H1 (cell line): Measurements from ENCODE around the gene ADAMTS16. TPM values are rescaled to one million over a fixed set of nuclear protein-coding genes. Genes with fewer than 3 reads are reported as not detected.

ENCODE experiments used
- CTCF ChIA-PET: fragments of 300-600 bp; sonication (Branson Sonifier 250); formaldehyde crosslinking; loops from one replicate; lab custom pipeline; 2021; ENCODE audit not compliant: partially characterized antibody; lab: Charles Lee
- POLR2A ChIA-PET: fragments of 300-600 bp; sonication (Branson Sonifier 250); formaldehyde crosslinking; loops from one replicate; lab custom pipeline; 2021; ENCODE audit warnings: inconsistent platforms; ENCODE audit not compliant: partially characterized antibody; lab: Charles Lee
- DNase-seq, 2 experiments: peaks; one replicate each; pipeline versions ENCODE4 v3.0.0 to v3.0.0-alpha.2; 2010 to 2022; ENCODE audit warnings: low spot score in 2 of 2, low read depth in 1 of 2, mixed read lengths in 1 of 2
- FAIRE-seq: peaks from 2 replicates; lab custom pipeline; 2011; peaks lifted over from hg19 to GRCh38; lab: Jason Lieb, UNC
- H2AFZ ChIP-seq: 2 replicates; pipeline ENCODE4 v1.8.1; 2012; ENCODE audit warnings: low read length, inconsistent platforms
- H2AK5ac ChIP-seq: 2 replicates; pipeline ENCODE4 v1.6.1; 2013; ENCODE audit warnings: low read depth, low read length
- H2BK120ac ChIP-seq: replicated peaks from 2 replicates; pipeline ENCODE3; 2013; ENCODE audit warnings: low read depth, low read length, inconsistent platforms
- H2BK12ac ChIP-seq: 2 replicates; pipeline ENCODE4 v1.6.1; 2013; ENCODE audit warnings: low read depth, low read length
- H2BK15ac ChIP-seq: 2 replicates; pipeline ENCODE4 v1.6.1; 2013; ENCODE audit warnings: low read length
- H2BK20ac ChIP-seq: 2 replicates; pipeline ENCODE4 v1.6.1; 2013; ENCODE audit warnings: low read length
- H2BK5ac ChIP-seq: 2 replicates; pipeline ENCODE4 v1.6.1; 2013; ENCODE audit warnings: low read depth, low read length
- H3K14ac ChIP-seq: 2 replicates; pipeline ENCODE4 v1.6.1; 2013; ENCODE audit warnings: inconsistent platforms; ENCODE audit not compliant: insufficient read length
- H3K18ac ChIP-seq: 2 replicates; pipeline ENCODE4 v1.6.1; 2013; ENCODE audit warnings: low read length; ENCODE audit errors: extremely low read depth
- H3K23ac ChIP-seq: 2 replicates; pipeline ENCODE4 v1.6.1; 2013; ENCODE audit warnings: inconsistent platforms; ENCODE audit not compliant: insufficient read length
- H3K23me2 ChIP-seq: 2 replicates; pipeline ENCODE4 v1.6.1; 2013; ENCODE audit warnings: low read depth, low read length
- H3K27ac ChIP-seq: 2 replicates; pipeline ENCODE4 v1.6.1; 2011; ENCODE audit warnings: low read depth, low read length, inconsistent platforms
- H3K27me3 ChIP-seq, 4 experiments: replicated peaks in 1 of 4; 1 replicate in 1 of 4; 2 replicates in 3 of 4; pipeline versions ENCODE4 v1.6.1 to v1.8.1; 2011 to 2013; ENCODE audit warnings: low read length in 3 of 4, mild to moderate bottlenecking in 3 of 4, inconsistent platforms in 2 of 4, mixed read lengths in 2 of 4, moderate library complexity in 1 of 4; ENCODE audit not compliant: control insufficient read depth in 3 of 4, insufficient read depth in 3 of 4; ENCODE audit errors: extremely low read depth in 1 of 4
- H3K36me3 ChIP-seq, 4 experiments: 2 replicates each; pipeline versions ENCODE4 v1.6.1 to v1.8.1; 2011 to 2013; ENCODE audit warnings: mild to moderate bottlenecking in 4 of 4, low read length in 3 of 4, moderate library complexity in 2 of 4, control low read depth in 1 of 4, inconsistent platforms in 1 of 4; ENCODE audit not compliant: insufficient read depth in 4 of 4, control insufficient read depth in 2 of 4
- H3K4ac ChIP-seq: replicated peaks from 2 replicates; pipeline ENCODE3; 2013; ENCODE audit warnings: low read length, low read depth, mixed read lengths, inconsistent platforms; ENCODE audit not compliant: insufficient read length
- H3K4me1 ChIP-seq, 4 experiments: replicated peaks in 1 of 4; 1 replicate in 1 of 4; 2 replicates in 3 of 4; pipeline versions ENCODE4 v1.6.1 to v1.8.1; 2011 to 2013; ENCODE audit warnings: low read length in 3 of 4, inconsistent platforms in 2 of 4, mixed read lengths in 1 of 4; ENCODE audit not compliant: insufficient read depth in 4 of 4, control insufficient read depth in 3 of 4
- H3K4me2 ChIP-seq, 2 experiments: 2 replicates each; pipeline versions ENCODE4 v1.6.1 to v1.8.1; 2011 to 2013; ENCODE audit warnings: low read depth in 2 of 2, low read length in 2 of 2, control low read depth in 1 of 2, inconsistent platforms in 1 of 2, mild to moderate bottlenecking in 1 of 2; ENCODE audit not compliant: insufficient read depth in 1 of 2
- H3K4me3 ChIP-seq, 4 experiments: fragments of 200-600, 300-600 bp in 1 of 4; sonication (generic), shearing (Covaris generic), sonication (Bioruptor Twin) in 1 of 4; 2 replicates each; pipeline versions ENCODE4 v1.5.1 to v1.8.1; 2011 to 2016; ENCODE audit warnings: low read length in 4 of 4, low read depth in 3 of 4, control low read depth in 2 of 4, inconsistent platforms in 2 of 4, mild to moderate bottlenecking in 2 of 4, mixed read lengths in 1 of 4, moderate library complexity in 1 of 4; ENCODE audit not compliant: insufficient read depth in 2 of 4; ENCODE audit errors: extremely low read depth in 1 of 4
- H3K56ac ChIP-seq: replicated peaks from 2 replicates; pipeline ENCODE3; 2013; ENCODE audit warnings: low read depth, mild to moderate bottlenecking, mixed read lengths, low read length, inconsistent platforms; ENCODE audit not compliant: insufficient read length
- H3K79me1 ChIP-seq: 2 replicates; pipeline ENCODE4 v1.6.1; 2013; ENCODE audit warnings: low read depth, low read length, control low read depth
- H3K79me2 ChIP-seq, 2 experiments: 2 replicates each; pipeline versions ENCODE4 v1.6.1 to v1.8.1; 2012 to 2013; ENCODE audit warnings: low read length in 2 of 2, mild to moderate bottlenecking in 2 of 2, inconsistent platforms in 1 of 2; ENCODE audit not compliant: insufficient read depth in 2 of 2, control insufficient read depth in 1 of 2
- H3K9ac ChIP-seq, 4 experiments: replicated peaks in 1 of 4; 1 replicate in 1 of 4; 2 replicates in 3 of 4; pipeline versions ENCODE4 v1.6.1 to v1.8.1; 2011 to 2013; ENCODE audit warnings: low read depth in 3 of 4, low read length in 3 of 4, control low read depth in 2 of 4, mild to moderate bottlenecking in 2 of 4, moderate library complexity in 2 of 4, inconsistent platforms in 1 of 4; ENCODE audit errors: extremely low read depth in 1 of 4
- H3K9me3 ChIP-seq, 2 experiments: 2 replicates each; pipeline versions ENCODE4 v1.6.1 to v1.8.1; 2012 to 2013; ENCODE audit warnings: mild to moderate bottlenecking in 2 of 2, moderate library complexity in 2 of 2, control low read depth in 1 of 2, inconsistent platforms in 1 of 2, low read depth in 1 of 2, low read length in 1 of 2, mixed read lengths in 1 of 2; ENCODE audit not compliant: insufficient read depth in 2 of 2
- H4K20me1 ChIP-seq, 2 experiments: replicated peaks in 1 of 2; 2 replicates each; pipeline versions ENCODE3 to v1.8.1; 2011 to 2013; ENCODE audit warnings: inconsistent platforms in 2 of 2, low read length in 2 of 2, mild to moderate bottlenecking in 1 of 2; ENCODE audit not compliant: insufficient read depth in 2 of 2, control insufficient read depth in 1 of 2
- H4K5ac ChIP-seq: 2 replicates; pipeline ENCODE4 v1.6.1; 2013; ENCODE audit warnings: low read length, low read depth, mixed read lengths, inconsistent platforms; ENCODE audit not compliant: insufficient read length
- H4K8ac ChIP-seq: 2 replicates; pipeline ENCODE4 v1.8.0; 2013; ENCODE audit warnings: mild to moderate bottlenecking, moderate library complexity, low read length, inconsistent platforms; ENCODE audit not compliant: insufficient read depth; ENCODE audit errors: extremely low read depth
- H4K91ac ChIP-seq: replicated peaks from 2 replicates; pipeline ENCODE3; 2013; ENCODE audit warnings: low read length, mixed read lengths, inconsistent platforms; ENCODE audit not compliant: insufficient read length
- CBX8 ChIP-seq: fragments of 300-800, 300-1000 bp; sonication (generic); IDR thresholded peaks from 2 replicates; pipeline ENCODE4 v1.7.1; 2016; ENCODE audit warnings: low read depth, low read length, borderline replicate concordance
- CTCF ChIP-seq, 3 experiments: IDR thresholded peaks; 1 replicate in 2 of 3; 2 replicates in 1 of 3; pipeline versions ENCODE4 v1.5.1 to v1.6.1; 2011; ENCODE audit warnings: low read length in 3 of 3, mild to moderate bottlenecking in 3 of 3, inconsistent platforms in 2 of 3, low read depth in 1 of 3, moderate library complexity in 1 of 3; ENCODE audit not compliant: insufficient read depth in 1 of 3; ENCODE audit errors: control extremely low read depth in 1 of 3
- USF2 ChIP-seq: IDR thresholded peaks from 2 replicates; pipeline ENCODE4 v1.6.1; 2011; ENCODE audit warnings: low read length, improper control_type of control experiment
- WGBS, 2 experiments: shearing (Covaris generic) in 1 of 2; methylation state at CpG; one replicate each; pipeline versions ENCODE4 v1.1.6 to v1.1.7; 2013 to 2015; ENCODE audit warnings: low lambda C conversion rate in 2 of 2, mixed read lengths in 2 of 2, inconsistent platforms in 1 of 2, low coverage in 1 of 2, missing lambda C conversion rate in 1 of 2; ENCODE audit not compliant: insufficient replicate concordance in 2 of 2, insufficient coverage in 1 of 2, insufficient read length in 1 of 2; ENCODE audit errors: extremely low coverage in 1 of 2, missing lambda C conversion rate in 1 of 2; 5-methylcytosine and 5-hydroxymethylcytosine counted together
- polyA plus RNA-seq, 7 experiments: library from polyadenylated mRNA; depleted of rRNA in 3 of 7; stranded (reverse) in 5 of 7; unstranded in 2 of 7; fragments of >200 nt in 5 of 7; fragments of 200-250 nt in 2 of 7; gene quantifications; 1 replicate in 5 of 7; 2 replicates in 1 of 7; 4 replicates in 1 of 7; pipeline versions ENCODE4 v1.2.1 to v1.2.3, GENCODE V29; 2011 to 2013; ENCODE audit warnings: missing spikeins in 2 of 7, mixed read lengths in 2 of 7
- total RNA-seq: library from RNA; stranded (reverse); fragmentation: NEBNext Ultra II Directional; extraction: Animal tissue kit (Norgen Biotek cat#: 25700); gene quantifications from 2 replicates; pipeline ENCODE4 v1.2.1, GENCODE V29; 2021

Gene ADAMTS16
- total and polyA plus RNA-seq, 2 of the 8 experiments (the other 6 are each of a cell fraction or from before 2014, with no cell fraction given) = 3.7 to 16.0 TPM

DNA sequence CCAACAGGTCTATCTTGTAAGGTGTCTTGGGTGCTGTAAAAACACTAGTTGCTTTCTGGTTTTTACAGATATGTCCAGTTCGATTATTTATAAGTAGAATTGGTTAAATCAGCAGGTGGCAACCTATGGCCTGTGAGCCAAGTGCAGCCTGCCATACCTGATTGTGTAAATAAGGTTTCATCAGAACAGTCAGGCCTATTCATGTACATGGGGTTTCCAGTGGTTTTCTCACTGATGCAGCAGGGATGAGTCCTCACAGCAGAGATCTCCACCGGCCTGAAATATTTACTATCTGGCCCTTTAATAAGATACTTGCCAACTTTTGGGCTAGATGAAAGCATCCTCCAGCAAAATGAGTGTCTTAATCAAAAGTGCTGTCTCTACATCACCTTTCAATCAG, 149.4 kb downstream of the ADAMTS16 start:
- H2BK20ac ChIP-seq = no peak overlapping the region
- no peak overlapping the region for H2BK120ac ChIP-seq
- no peak overlapping the region for H4K5ac ChIP-seq
- TF ChIP-seq CBX8 (no peak), CTCF (IDR thresholded peaks at IDR 0.05; ENCODE audit: control extremely low read depth in 1 of 3, insufficient read depth in 1 of 3, low read depth in 1 of 3, low read length in 3 of 3) (no peak), USF2 (no peak)
- TF ChIP-seq, all 59 proteins: peak for 0
- Histone ChIP-seq H3K23me2 (no peaks in the 10 kb centered on the region), H3K23ac (no peak overlapping the region), H3K4ac (no peak overlapping the region), H3K18ac (no peak overlapping the region), H2BK12ac (no peak overlapping the region), H3K79me2 (no peaks in the 10 kb centered on the region), H3K4me2 (no peak overlapping the region), H3K4me3 (no peak overlapping the region), H3K14ac (no peak overlapping the region), H3K36me3 (no peaks in the 10 kb centered on the region), H3K9me3 (no peaks in the 10 kb centered on the region), H3K9ac (no peak overlapping the region), H4K91ac (no peak overlapping the region), H3K27ac (no peak overlapping the region), H3K56ac (no peak overlapping the region), H2AK5ac (no peak overlapping the region), H2BK15ac (no peak overlapping the region), H3K4me1 (peaks cover 0 to 2% (median 0%) of the 10 kb centered on the region in 4 experiments; a peak in 1 of 7 replicates), H2BK5ac (no peak overlapping the region), H3K27me3 (no peaks in the 10 kb centered on the region), H4K20me1 (no peaks in the 10 kb centered on the region), H4K8ac (no peak overlapping the region), H2AFZ (no peak overlapping the region), H3K79me1 (no peaks in the 10 kb centered on the region)
- POLR2A ChIA-PET = no interaction called here
- WGBS, 2 experiments = 89% methylated on average over 2 of the region's 2 CpGs; no CpG with 5 or more reads in 1 of the 2 experiments
- FAIRE-seq = no peak
- CTCF ChIA-PET = interaction anchor here (1.0 to 1.1 kb wide), 2 partner anchors 11 to 14 kb away, joined by 3 read pairs; no protein-coding TSS in a partner anchor
- DNase-seq = no peak
